Measurements from ENCODE around the gene SLC27A5. TPM values are rescaled to one million over a fixed set of nuclear protein-coding genes. Genes with fewer than 3 reads are reported as not detected.

SLC27A5 gene
- total and polyA plus RNA-seq, 2 of the 13 experiments (the other 11 are each of a cell fraction or from before 2014, with no cell fraction given), result 30.3 to 40.2 TPM

DNA sequence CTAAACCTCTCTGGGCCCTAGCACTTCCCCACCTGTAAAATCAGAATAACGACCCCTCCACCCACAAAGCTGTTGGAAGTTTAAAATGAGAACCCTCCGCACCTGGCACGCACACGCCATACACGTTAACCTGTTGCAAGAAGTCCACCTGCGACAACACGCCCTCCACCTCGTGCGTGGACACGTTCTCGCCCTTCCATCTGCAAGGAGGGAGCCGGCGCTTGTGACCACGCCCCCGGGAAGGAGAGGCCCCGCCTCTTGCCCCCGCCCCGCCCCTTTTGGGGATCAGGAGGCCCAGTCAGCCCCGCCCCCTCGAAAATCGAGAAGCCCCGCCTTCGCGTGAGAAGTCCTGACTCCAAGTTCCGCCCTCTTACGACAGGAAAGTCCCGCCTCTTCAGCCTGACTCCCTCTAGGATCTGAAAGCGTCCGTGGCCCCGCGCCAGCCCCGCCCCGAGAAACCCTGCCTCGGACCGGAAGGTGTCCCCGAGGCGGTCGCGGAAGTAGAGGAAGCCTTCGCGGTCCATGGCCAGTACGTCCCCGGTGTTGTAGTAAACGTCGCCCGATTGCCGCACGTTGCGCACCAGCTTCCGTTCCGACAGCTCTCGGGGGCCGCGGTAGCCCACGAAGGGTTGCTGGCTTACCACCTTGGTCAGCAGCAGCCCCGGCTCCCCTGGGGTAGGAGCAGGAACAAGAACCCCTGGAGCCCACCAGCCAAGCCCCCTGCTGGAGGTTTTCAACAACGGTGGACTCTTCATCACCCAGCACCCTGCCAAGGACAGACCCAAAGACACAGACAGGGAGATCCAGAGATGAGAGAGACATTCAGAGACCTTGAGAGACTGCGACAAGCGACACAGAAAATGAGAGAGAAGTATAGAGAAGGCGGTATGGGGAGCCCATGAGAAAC, 12.5 kb downstream of the SLC27A5 start (continued):
- TF ChIP-seq SNAPC2 (CRISPR knock-in tag; IDR thresholded peaks at IDR 0.05) (no peak; the same call in 1 of the 2 replicates), ZNF556 (CRISPR knock-in tag; IDR thresholded peaks at IDR 0.05; ENCODE audit: borderline replicate concordance) (peak; percentile 96; the same call in 1 of the 2 replicates), NFE2 (CRISPR knock-in tag; IDR thresholded peaks at IDR 0.05) (no peak), ZNF772 (CRISPR knock-in tag; IDR thresholded peaks at IDR 0.05) (peak; percentile 78; the same call in 1 of the 2 replicates), ZNF501 (CRISPR knock-in tag; IDR thresholded peaks at IDR 0.05) (peak; percentile 85), NFIC (IDR thresholded peaks at IDR 0.05; ENCODE audit: low read length) (no peak), ZSCAN31 (CRISPR knock-in tag; IDR thresholded peaks at IDR 0.05; ENCODE audit: low read depth) (peak; percentile 30; the same call in 1 of the 2 replicates), SRSF9 (IDR thresholded peaks at IDR 0.05; ENCODE audit: borderline replicate concordance, insufficient read depth, low read depth, low read length, poor library complexity, severe bottlenecking) (no peak), ZNF33A (CRISPR knock-in tag; IDR thresholded peaks at IDR 0.05; ENCODE audit: borderline replicate concordance) (no peak), HOXA7 (CRISPR knock-in tag; IDR thresholded peaks at IDR 0.05) (no peak), PHF5A (CRISPR knock-in tag; IDR thresholded peaks at IDR 0.05; ENCODE audit: low read depth, unreplicated experiment) (peak; percentile 52), BHLHE40 (IDR thresholded peaks at IDR 0.05; ENCODE audit: low read length) (0 out of 2 replicates have a peak, but pooled peaks have one; percentile 28), ZNF441 (CRISPR knock-in tag; IDR thresholded peaks at IDR 0.05; ENCODE audit: borderline replicate concordance) (peak; percentile 86)
- TF ChIP-seq, protein P1, sequence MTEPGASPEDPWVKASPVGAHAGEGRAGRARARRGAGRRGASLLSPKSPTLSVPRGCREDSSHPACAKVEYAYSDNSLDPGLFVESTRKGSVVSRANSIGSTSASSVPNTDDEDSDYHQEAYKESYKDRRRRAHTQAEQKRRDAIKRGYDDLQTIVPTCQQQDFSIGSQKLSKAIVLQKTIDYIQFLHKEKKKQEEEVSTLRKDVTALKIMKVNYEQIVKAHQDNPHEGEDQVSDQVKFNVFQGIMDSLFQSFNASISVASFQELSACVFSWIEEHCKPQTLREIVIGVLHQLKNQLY (CRISPR knock-in tag; IDR thresholded peaks at IDR 0.05), result peak; percentile 66; the same call in 1 of the 2 replicates
- TF ChIP-seq, protein P2, sequence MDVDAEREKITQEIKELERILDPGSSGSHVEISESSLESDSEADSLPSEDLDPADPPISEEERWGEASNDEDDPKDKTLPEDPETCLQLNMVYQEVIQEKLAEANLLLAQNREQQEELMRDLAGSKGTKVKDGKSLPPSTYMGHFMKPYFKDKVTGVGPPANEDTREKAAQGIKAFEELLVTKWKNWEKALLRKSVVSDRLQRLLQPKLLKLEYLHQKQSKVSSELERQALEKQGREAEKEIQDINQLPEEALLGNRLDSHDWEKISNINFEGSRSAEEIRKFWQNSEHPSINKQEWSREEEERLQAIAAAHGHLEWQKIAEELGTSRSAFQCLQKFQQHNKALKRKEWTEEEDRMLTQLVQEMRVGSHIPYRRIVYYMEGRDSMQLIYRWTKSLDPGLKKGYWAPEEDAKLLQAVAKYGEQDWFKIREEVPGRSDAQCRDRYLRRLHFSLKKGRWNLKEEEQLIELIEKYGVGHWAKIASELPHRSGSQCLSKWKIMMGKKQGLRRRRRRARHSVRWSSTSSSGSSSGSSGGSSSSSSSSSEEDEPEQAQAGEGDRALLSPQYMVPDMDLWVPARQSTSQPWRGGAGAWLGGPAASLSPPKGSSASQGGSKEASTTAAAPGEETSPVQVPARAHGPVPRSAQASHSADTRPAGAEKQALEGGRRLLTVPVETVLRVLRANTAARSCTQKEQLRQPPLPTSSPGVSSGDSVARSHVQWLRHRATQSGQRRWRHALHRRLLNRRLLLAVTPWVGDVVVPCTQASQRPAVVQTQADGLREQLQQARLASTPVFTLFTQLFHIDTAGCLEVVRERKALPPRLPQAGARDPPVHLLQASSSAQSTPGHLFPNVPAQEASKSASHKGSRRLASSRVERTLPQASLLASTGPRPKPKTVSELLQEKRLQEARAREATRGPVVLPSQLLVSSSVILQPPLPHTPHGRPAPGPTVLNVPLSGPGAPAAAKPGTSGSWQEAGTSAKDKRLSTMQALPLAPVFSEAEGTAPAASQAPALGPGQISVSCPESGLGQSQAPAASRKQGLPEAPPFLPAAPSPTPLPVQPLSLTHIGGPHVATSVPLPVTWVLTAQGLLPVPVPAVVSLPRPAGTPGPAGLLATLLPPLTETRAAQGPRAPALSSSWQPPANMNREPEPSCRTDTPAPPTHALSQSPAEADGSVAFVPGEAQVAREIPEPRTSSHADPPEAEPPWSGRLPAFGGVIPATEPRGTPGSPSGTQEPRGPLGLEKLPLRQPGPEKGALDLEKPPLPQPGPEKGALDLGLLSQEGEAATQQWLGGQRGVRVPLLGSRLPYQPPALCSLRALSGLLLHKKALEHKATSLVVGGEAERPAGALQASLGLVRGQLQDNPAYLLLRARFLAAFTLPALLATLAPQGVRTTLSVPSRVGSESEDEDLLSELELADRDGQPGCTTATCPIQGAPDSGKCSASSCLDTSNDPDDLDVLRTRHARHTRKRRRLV (CRISPR knock-in tag; IDR thresholded peaks at IDR 0.05), result 0 out of 2 replicates have a peak, but pooled peaks have one; percentile 79
- TF ChIP-seq, protein P3, sequence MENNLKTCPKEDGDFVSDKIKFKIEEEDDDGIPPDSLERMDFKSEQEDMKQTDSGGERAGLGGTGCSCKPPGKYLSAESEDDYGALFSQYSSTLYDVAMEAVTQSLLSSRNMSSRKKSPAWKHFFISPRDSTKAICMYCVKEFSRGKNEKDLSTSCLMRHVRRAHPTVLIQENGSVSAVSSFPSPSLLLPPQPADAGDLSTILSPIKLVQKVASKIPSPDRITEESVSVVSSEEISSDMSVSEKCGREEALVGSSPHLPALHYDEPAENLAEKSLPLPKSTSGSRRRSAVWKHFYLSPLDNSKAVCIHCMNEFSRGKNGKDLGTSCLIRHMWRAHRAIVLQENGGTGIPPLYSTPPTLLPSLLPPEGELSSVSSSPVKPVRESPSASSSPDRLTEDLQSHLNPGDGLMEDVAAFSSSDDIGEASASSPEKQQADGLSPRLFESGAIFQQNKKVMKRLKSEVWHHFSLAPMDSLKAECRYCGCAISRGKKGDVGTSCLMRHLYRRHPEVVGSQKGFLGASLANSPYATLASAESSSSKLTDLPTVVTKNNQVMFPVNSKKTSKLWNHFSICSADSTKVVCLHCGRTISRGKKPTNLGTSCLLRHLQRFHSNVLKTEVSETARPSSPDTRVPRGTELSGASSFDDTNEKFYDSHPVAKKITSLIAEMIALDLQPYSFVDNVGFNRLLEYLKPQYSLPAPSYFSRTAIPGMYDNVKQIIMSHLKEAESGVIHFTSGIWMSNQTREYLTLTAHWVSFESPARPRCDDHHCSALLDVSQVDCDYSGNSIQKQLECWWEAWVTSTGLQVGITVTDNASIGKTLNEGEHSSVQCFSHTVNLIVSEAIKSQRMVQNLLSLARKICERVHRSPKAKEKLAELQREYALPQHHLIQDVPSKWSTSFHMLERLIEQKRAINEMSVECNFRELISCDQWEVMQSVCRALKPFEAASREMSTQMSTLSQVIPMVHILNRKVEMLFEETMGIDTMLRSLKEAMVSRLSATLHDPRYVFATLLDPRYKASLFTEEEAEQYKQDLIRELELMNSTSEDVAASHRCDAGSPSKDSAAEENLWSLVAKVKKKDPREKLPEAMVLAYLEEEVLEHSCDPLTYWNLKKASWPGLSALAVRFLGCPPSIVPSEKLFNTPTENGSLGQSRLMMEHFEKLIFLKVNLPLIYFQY (CRISPR knock-in tag; IDR thresholded peaks at IDR 0.05; ENCODE audit: borderline replicate concordance), result no peak
- TF ChIP-seq, protein P4, sequence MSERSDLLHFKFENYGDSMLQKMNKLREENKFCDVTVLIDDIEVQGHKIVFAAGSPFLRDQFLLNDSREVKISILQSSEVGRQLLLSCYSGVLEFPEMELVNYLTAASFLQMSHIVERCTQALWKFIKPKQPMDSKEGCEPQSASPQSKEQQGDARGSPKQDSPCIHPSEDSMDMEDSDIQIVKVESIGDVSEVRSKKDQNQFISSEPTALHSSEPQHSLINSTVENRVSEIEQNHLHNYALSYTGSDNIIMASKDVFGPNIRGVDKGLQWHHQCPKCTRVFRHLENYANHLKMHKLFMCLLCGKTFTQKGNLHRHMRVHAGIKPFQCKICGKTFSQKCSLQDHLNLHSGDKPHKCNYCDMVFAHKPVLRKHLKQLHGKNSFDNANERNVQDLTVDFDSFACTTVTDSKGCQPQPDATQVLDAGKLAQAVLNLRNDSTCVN (CRISPR knock-in tag; IDR thresholded peaks at IDR 0.05; ENCODE audit: borderline replicate concordance), result no peak

Measured in HepG2 (cell line).